ENCODE data around the gene LMBRD2. TPM values are rescaled to one million over a fixed set of nuclear protein-coding genes. Genes with fewer than 3 reads are reported as not detected.

The LMBRD2 gene
- total RNA-seq, 1 donor from 2014 or later: 12.1 TPM

DNA sequence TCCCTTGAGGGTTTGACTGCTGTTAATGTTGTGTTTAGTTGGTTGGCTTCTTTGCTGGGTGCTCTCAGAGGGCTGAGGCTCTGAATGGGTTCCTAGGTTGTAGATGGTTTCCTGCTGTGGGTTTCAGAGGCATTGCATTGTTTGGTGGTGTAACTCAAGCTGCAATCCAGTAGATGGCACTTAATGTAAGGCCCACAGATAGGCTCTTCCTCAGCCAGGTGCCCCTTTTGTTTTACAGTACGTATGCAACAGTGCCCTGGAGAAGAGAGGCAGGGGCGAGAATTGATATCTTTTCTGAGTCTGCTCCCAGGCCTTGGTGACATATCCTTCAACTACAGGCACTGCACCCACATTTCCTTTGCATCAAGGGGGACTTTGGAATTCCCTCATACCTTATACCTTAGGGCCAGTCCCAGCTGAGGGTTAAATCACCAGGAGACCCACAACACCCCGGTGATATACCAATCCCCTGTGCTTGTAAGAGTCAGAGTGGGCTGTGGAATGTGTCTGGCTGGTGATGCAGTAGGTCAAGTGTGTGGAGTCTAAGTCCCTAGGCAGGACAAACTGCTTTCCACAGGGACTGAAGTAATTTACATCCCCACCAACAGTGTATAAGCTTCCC, 78.0 kb downstream of the LMBRD2 start:
- Histone ChIP-seq H3K4me1 (no peaks in the 10 kb centered on the region), H3K27ac (replicated peaks) (no peak overlapping the region), H3K4me3 (no peak overlapping the region), H3K36me3 (no peaks in the 10 kb centered on the region), H3K27me3 (ENCODE audit: low read depth) (peaks cover 7% of the 10 kb centered on the region), H3K9me3 (replicated peaks) (no peaks in the 10 kb centered on the region)
- intact Hi-C loops (cut with micrococcal nuclease): no loop called here
- no peak for TF ChIP-seq CTCF (IDR thresholded peaks at IDR 0.05; ENCODE audit: borderline replicate concordance)
- no peak for DNase-seq

GRCh38 chr5:36070687-36071571, 80.8 kb downstream of the LMBRD2 start:
- TF ChIP-seq CTCF (IDR thresholded peaks at IDR 0.05; ENCODE audit: borderline replicate concordance): no peak

DNA sequence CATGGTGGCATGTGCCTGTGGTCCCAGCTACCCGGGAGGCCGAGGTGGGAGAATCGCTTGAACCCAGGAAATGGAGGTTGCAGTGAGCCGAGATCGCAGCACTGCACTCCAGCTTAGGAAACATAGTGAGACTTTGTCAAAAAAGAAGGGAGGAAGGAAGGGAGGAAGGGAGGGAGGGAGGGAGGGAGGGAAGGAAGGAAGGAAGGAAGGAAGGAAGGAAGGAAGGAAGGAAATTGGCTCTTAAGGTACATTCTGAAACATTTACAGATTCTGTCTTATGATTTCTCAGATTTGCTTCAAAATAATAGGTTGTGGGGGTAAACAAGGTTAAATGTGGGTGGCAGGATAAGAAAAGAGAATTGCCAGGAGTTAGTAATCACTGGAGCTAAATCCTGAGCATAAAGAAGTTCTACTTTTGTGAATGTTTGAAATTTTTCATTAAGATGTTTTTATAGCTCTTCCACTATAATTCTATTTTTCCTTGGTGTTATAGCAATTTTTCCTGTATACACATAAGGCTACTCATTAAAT, 82.9 kb downstream of the LMBRD2 start:
- Histone ChIP-seq H3K9me3 (replicated peaks) (no peaks in the 10 kb centered on the region), H3K4me3 (no peak overlapping the region), H3K4me1 (no peaks in the 10 kb centered on the region), H3K27ac (replicated peaks) (no peak overlapping the region), H3K27me3 (ENCODE audit: low read depth) (peaks cover 48% of the 10 kb centered on the region), H3K36me3 (no peaks in the 10 kb centered on the region)
- TF ChIP-seq CTCF (IDR thresholded peaks at IDR 0.05; ENCODE audit: borderline replicate concordance): no peak
- intact Hi-C loops (cut with micrococcal nuclease): no loop called here
- DNase-seq: no peak

More at GRCh38 chr5:36070687-36071571, 80.8 kb downstream of the LMBRD2 start:
- Histone ChIP-seq H3K9me3 (replicated peaks) (no peaks in the 10 kb centered on the region), H3K27me3 (ENCODE audit: low read depth) (peaks cover 27% of the 10 kb centered on the region), H3K36me3 (no peaks in the 10 kb centered on the region), H3K4me3 (peak overlapping the region; percentile 19), H3K4me1 (no peaks in the 10 kb centered on the region), H3K27ac (replicated peaks) (no peak overlapping the region)
- intact Hi-C loops (cut with micrococcal nuclease): no loop called here
- no peak for DNase-seq

GRCh38 chr5:36066540-36067210, 85.0 kb downstream of the LMBRD2 start, which contains the start of gene UGT3A2:
Gene UGT3A2 (minus strand): TSS chr5:36066882. CDS start chr5:36066789, 93 bp downstream.
- peak within 1 kb of the TSS; percentile 32 for H3K4me3 ChIP-seq

More at GRCh38 chr5:36066540-36067210, 85.0 kb downstream of the LMBRD2 start, which contains the start of gene UGT3A2:
- H3K27me3 ChIP-seq (ENCODE audit: low read depth): peaks cover 60% of the 10 kb centered on the region
- DNase-seq: no peak
- TF ChIP-seq CTCF (IDR thresholded peaks at IDR 0.05; ENCODE audit: borderline replicate concordance): no peak
- H3K4me1 ChIP-seq: no peaks in the 10 kb centered on the region
- no peaks in the 10 kb centered on the region for H3K36me3 ChIP-seq
- intact Hi-C loops (cut with micrococcal nuclease): no loop called here
- H3K9me3 ChIP-seq (replicated peaks): peaks cover 6% of the 10 kb centered on the region
- H3K27ac ChIP-seq (replicated peaks): no peak within 1 kb of the TSS
